Glutamatergic neuron (in vitro differentiated cells): ENCODE measurements around the gene MSI2. TPM values are rescaled to one million over a fixed set of nuclear protein-coding genes. Genes with fewer than 3 reads are reported as not detected.

ENCODE experiments used
- DNase-seq: peaks from one replicate; pipeline ENCODE4 v3.0.0; 2022
- H3K27ac Mint-ChIP-seq: one replicate; pipeline ENCODE4 v1.8.0; 2020; ENCODE audit warnings: mild to moderate bottlenecking, mixed read lengths, inconsistent platforms; ENCODE audit not compliant: unreplicated experiment
- H3K27me3 Mint-ChIP-seq: one replicate; pipeline ENCODE4 v1.8.0; 2020; ENCODE audit warnings: mild to moderate bottlenecking, moderate library complexity, mixed read lengths, inconsistent platforms; ENCODE audit not compliant: unreplicated experiment
- H3K36me3 Mint-ChIP-seq: one replicate; pipeline ENCODE4 v1.8.0; 2020; ENCODE audit warnings: mild to moderate bottlenecking, mixed read lengths, inconsistent platforms; ENCODE audit not compliant: unreplicated experiment
- H3K4me1 Mint-ChIP-seq: one replicate; pipeline ENCODE4 v1.8.0; 2020; ENCODE audit warnings: mild to moderate bottlenecking, low read depth, mixed read lengths, inconsistent platforms; ENCODE audit not compliant: unreplicated experiment
- H3K4me3 Mint-ChIP-seq: one replicate; pipeline ENCODE4 v1.8.0; 2020; ENCODE audit warnings: mild to moderate bottlenecking, mixed read lengths, inconsistent platforms; ENCODE audit not compliant: unreplicated experiment
- H3K9me3 Mint-ChIP-seq: one replicate; pipeline ENCODE4 v1.8.0; 2020; ENCODE audit warnings: mild to moderate bottlenecking, moderate library complexity, mixed read lengths, inconsistent platforms; ENCODE audit not compliant: unreplicated experiment
- CTCF ChIP-seq: fragments of 200-600 bp; sonication (generic); IDR thresholded peaks from one replicate; pipeline ENCODE4 v1.5.0; 2021; ENCODE audit not compliant: partially characterized antibody, unreplicated experiment
- total RNA-seq: library from RNA; stranded (reverse); fragmentation: NEBNext Ultra II Directional; extraction: Animal tissue kit (Norgen Biotek cat#: 25700); gene quantifications from one replicate; pipeline ENCODE4 v1.2.1, GENCODE V29; 2021; ENCODE audit not compliant: unreplicated experiment

MSI2 gene
- total RNA-seq, 1 donor from 2014 or later = 141 TPM

GRCh38 chr17:57582881-57583756 lies 326.8 kb downstream of the MSI2 start:
- DNase-seq = no peak
- H3K4me3 Mint-ChIP-seq = no peak overlapping the region
- no peaks in the 10 kb centered on the region for H3K36me3 Mint-ChIP-seq
- peaks cover 1% of the 10 kb centered on the region for H3K9me3 Mint-ChIP-seq
- no peak overlapping the region for H3K27ac Mint-ChIP-seq
- H3K27me3 Mint-ChIP-seq = peaks cover 5% of the 10 kb centered on the region
- TF ChIP-seq CTCF = no peak
- H3K4me1 Mint-ChIP-seq = peaks cover 18% of the 10 kb centered on the region

GRCh38 chr17:57584050-57584551 lies 327.8 kb downstream of the MSI2 start:
- no peak overlapping the region for H3K27ac Mint-ChIP-seq
- no peak for DNase-seq
- no peak overlapping the region for H3K4me3 Mint-ChIP-seq
- no peak for TF ChIP-seq CTCF
- H3K9me3 Mint-ChIP-seq = peaks cover 1% of the 10 kb centered on the region
- H3K27me3 Mint-ChIP-seq = peaks cover 5% of the 10 kb centered on the region
- peaks cover 9% of the 10 kb centered on the region for H3K4me1 Mint-ChIP-seq
- no peaks in the 10 kb centered on the region for H3K36me3 Mint-ChIP-seq

GRCh38 chr17:57585341-57586195 lies 329.2 kb downstream of the MSI2 start:
- TF ChIP-seq CTCF = no peak
- Mint-ChIP-seq H3K36me3 (no peaks in the 10 kb centered on the region), H3K27ac (no peak overlapping the region), H3K27me3 (peaks cover 3% of the 10 kb centered on the region), H3K9me3 (peaks cover 3% of the 10 kb centered on the region), H3K4me1 (peaks cover 18% of the 10 kb centered on the region), H3K4me3 (no peak overlapping the region)
- DNase-seq = no peak

- H3K36me3 Mint-ChIP-seq = no peaks in the 10 kb centered on the region
These were observed 329.9 kb downstream of the MSI2 start for GRCh38 chr17:57586196-57586740.

More at GRCh38 chr17:57586196-57586740, 329.9 kb downstream of the MSI2 start:
- TF ChIP-seq CTCF = no peak
- peaks cover 18% of the 10 kb centered on the region for H3K4me1 Mint-ChIP-seq
- no peak overlapping the region for H3K27ac Mint-ChIP-seq
- DNase-seq = no peak
- no peak overlapping the region for H3K4me3 Mint-ChIP-seq
- H3K9me3 Mint-ChIP-seq = peaks cover 3% of the 10 kb centered on the region
- H3K27me3 Mint-ChIP-seq = peaks cover 3% of the 10 kb centered on the region
